K562 (cell line): ENCODE data around the gene TPGS1. TPM values are rescaled to one million over a fixed set of nuclear protein-coding genes. Genes with fewer than 3 reads are reported as not detected.
"Not testable (repeated sequence)": the region's sequence is repeated elsewhere in the genome, so short reads cannot be mapped to it uniquely, and the experiment has no call there.

Source experiments
- ATAC-seq: fragments of 200-7000 bp; cut with Tn5 transposase; 3 replicates; pipeline ENCODE4 v1.9.1; 2020; ENCODE audit warnings: moderate library complexity
- BruUV-seq: library from RNA; stranded (reverse); fragments of 400-500 nt; replicated peaks from 2 replicates; lab custom pipeline; 2021; lab: Mats Ljungman, UMichigan
- CTCF ChIA-PET: fragments of 300-600 bp; formaldehyde crosslinking; extraction: SDS; loops from one replicate; lab custom pipeline; 2021; ENCODE audit warnings: low intra/inter-chr PET ratio; lab: Yijun Ruan, JAX
- POLR2A ChIA-PET: fragments of 300-600, 350-650 bp; sonication (Branson Sonifier 250); formaldehyde crosslinking; extraction: SDS; loops from one replicate; lab custom pipeline; 2021; ENCODE audit warnings: antibody characterized with exemption, inconsistent platforms; lab: Yijun Ruan, JAX
- DNase-seq, 4 experiments: peaks; one replicate each; pipeline versions ENCODE4 v3.0.0 to v3.0.0-alpha.2; 2011 to 2018; ENCODE audit warnings: low spot score in 3 of 4, mixed read lengths in 3 of 4; ENCODE audit errors: extremely low read depth in 1 of 4
- FAIRE-seq: peaks from 2 replicates; lab custom pipeline; 2011; peaks lifted over from hg19 to GRCh38; lab: Jason Lieb, UNC
- H2AFZ ChIP-seq: 2 replicates; pipeline ENCODE4 v1.6.0; 2011; ENCODE audit warnings: low read depth, low read length, control low read depth, inconsistent platforms
- H3K27ac ChIP-seq: fragments of 200-600 bp; 3 replicates; pipeline ENCODE4 v1.8.0; 2011; ENCODE audit warnings: low read depth, mild to moderate bottlenecking, control low read depth, inconsistent platforms, low read length, moderate library complexity, mixed read lengths; ENCODE audit errors: extremely low read depth
- H3K27me3 ChIP-seq, 2 experiments: fragments of 300-600 bp in 1 of 2; 2 replicates in 1 of 2; 3 replicates in 1 of 2; pipeline versions ENCODE4 v1.6.0 to v1.8.0; 2011; ENCODE audit warnings: inconsistent platforms in 2 of 2, low read length in 2 of 2, mild to moderate bottlenecking in 1 of 2, mixed read lengths in 1 of 2, moderate library complexity in 1 of 2; ENCODE audit not compliant: control insufficient read depth in 2 of 2, insufficient read depth in 2 of 2
- H3K36me3 ChIP-seq: fragments of 300-600 bp; 3 replicates; pipeline ENCODE4 v1.8.0; 2011; ENCODE audit warnings: mild to moderate bottlenecking, low read length, inconsistent platforms; ENCODE audit not compliant: control insufficient read depth, insufficient read depth
- H3K4me1 ChIP-seq, 2 experiments: fragments of 200-600 bp in 1 of 2; replicated peaks in 1 of 2; 2 replicates in 1 of 2; 3 replicates in 1 of 2; pipeline versions ENCODE4 v1.5.1 to v1.8.0; 2011; ENCODE audit warnings: inconsistent platforms in 2 of 2, low read length in 2 of 2, mild to moderate bottlenecking in 1 of 2, mixed read lengths in 1 of 2, moderate library complexity in 1 of 2; ENCODE audit not compliant: control insufficient read depth in 2 of 2, insufficient read depth in 2 of 2
- H3K4me2 ChIP-seq: 2 replicates; pipeline ENCODE4 v1.6.1; 2011; ENCODE audit warnings: low read length, control low read depth, inconsistent platforms, mixed read lengths; ENCODE audit not compliant: insufficient read depth
- H3K4me3 ChIP-seq: fragments of 200-600 bp; sonication (generic), shearing (Covaris generic); 2 replicates; pipeline ENCODE4 v1.5.1; 2016; ENCODE audit warnings: control low read depth, inconsistent platforms
- H3K79me2 ChIP-seq: fragments of 200-600 bp; 3 replicates; pipeline ENCODE4 v1.8.0; 2011; ENCODE audit warnings: low read length, inconsistent platforms; ENCODE audit not compliant: control insufficient read depth, insufficient read depth
- H3K9ac ChIP-seq, 2 experiments: 2 replicates each; pipeline versions ENCODE4 v1.6.0 to v1.6.1; 2011; ENCODE audit warnings: low read depth in 2 of 2, low read length in 2 of 2, control low read depth in 1 of 2, inconsistent platforms in 1 of 2, mild to moderate bottlenecking in 1 of 2, mixed read lengths in 1 of 2; ENCODE audit not compliant: insufficient read depth in 1 of 2
- H3K9me1 ChIP-seq: one replicate; pipeline ENCODE4 v1.6.0; 2011; ENCODE audit warnings: inconsistent platforms, mild to moderate bottlenecking, low read length, moderate library complexity; ENCODE audit not compliant: control insufficient read depth, insufficient read depth
- H3K9me3 ChIP-seq: replicated peaks from 2 replicates; pipeline ENCODE4 v1.5.1; 2011; ENCODE audit warnings: low read depth, low read length, inconsistent platforms; ENCODE audit not compliant: control insufficient read depth, insufficient read depth
- H4K20me1 ChIP-seq: replicated peaks from 2 replicates; pipeline ENCODE4 v1.6.1; 2011; ENCODE audit warnings: low read length, inconsistent platforms, mixed read lengths; ENCODE audit not compliant: control insufficient read depth, insufficient read depth
- CTBP1 ChIP-seq: fragments of 450-650 bp; IDR thresholded peaks from 2 replicates; pipeline ENCODE4 v1.6.1; 2016; ENCODE audit warnings: borderline replicate concordance
- EHMT2 ChIP-seq: fragments of 450-650 bp; IDR thresholded peaks from 2 replicates; pipeline ENCODE4 v1.6.1; 2018; ENCODE audit warnings: antibody characterized with exemption
- FOXA1 ChIP-seq: fragments of 450-650 bp; IDR thresholded peaks from 2 replicates; pipeline ENCODE4 v1.6.1; 2016; ENCODE audit warnings: mild to moderate bottlenecking, borderline replicate concordance
- HDAC1 ChIP-seq, 2 experiments: fragments of 450-650 bp; IDR thresholded peaks; 2 replicates each; pipeline ENCODE4 v1.6.1; 2016 to 2017; ENCODE audit warnings: inconsistent platforms in 1 of 2, mild to moderate bottlenecking in 1 of 2, moderate library complexity in 1 of 2
- NR4A1 ChIP-seq, 2 experiments: fragments of 250-450 bp in 1 of 2; fragments of 450-650 bp in 1 of 2; sonication (Bioruptor Pico) in 1 of 2; IDR thresholded peaks; 2 replicates each; pipeline versions ENCODE4 v1.4.0 to v1.6.1; 2016 to 2020; ENCODE audit warnings: mild to moderate bottlenecking in 2 of 2, missing compliant biosample characterization in 1 of 2, missing genetic modification characterization in 1 of 2, moderate library complexity in 1 of 2
- TRIM24 ChIP-seq, 2 experiments: fragments of 450-650 bp; IDR thresholded peaks; 2 replicates each; pipeline ENCODE4 v1.6.1; 2016
- WHSC1 ChIP-seq: IDR thresholded peaks from one replicate; pipeline ENCODE4 v1.6.1; 2012; ENCODE audit warnings: low read length, control low read depth, inconsistent platforms
- ZNF224 ChIP-seq: sonication (generic); formaldehyde crosslinking; IDR thresholded peaks from 2 replicates; pipeline ENCODE4 v1.8.0; 2022; ENCODE audit warnings: mild to moderate bottlenecking, missing genetic modification reagents
- WGBS: fragments of 100-300 bp; shearing (Covaris generic); methylation state at CpG from one replicate; pipeline ENCODE4 v1.1.6; 2016; ENCODE audit warnings: low coverage, mixed read lengths; ENCODE audit not compliant: insufficient coverage; ENCODE audit errors: missing lambda C conversion rate; 5-methylcytosine and 5-hydroxymethylcytosine counted together
- in situ Hi-C: fragments of 300-500 bp; cut with MboI; formaldehyde crosslinking; loops from 4 replicates; pipeline ENCODE4 v1.15.0; 2018; ENCODE audit warnings: inconsistent platforms, mixed read lengths
- intact Hi-C: fragments of 100-400 bp; cut with micrococcal nuclease; formaldehyde crosslinking; loops from 2 replicates; pipeline ENCODE4 v1.14.2; 2022
- polyA plus RNA-seq, 8 experiments: library from polyadenylated mRNA; depleted of rRNA in 4 of 8; stranded (reverse) in 5 of 8; unstranded in 3 of 8; fragments of >200 nt; fragmentation: Nextera tagmentation in 2 of 8; fragmentation: Illumina TruSeq in 1 of 8; extraction: Ambion mirVana in 2 of 8; extraction: Trizol in 1 of 8; gene quantifications; 2 replicates each; pipeline versions ENCODE4 v1.2.1 to v1.2.3, GENCODE V29; 2011 to 2014; ENCODE audit warnings: inconsistent platforms in 1 of 8, missing spikeins in 1 of 8
- total RNA-seq, 7 experiments: library from RNA; depleted of rRNA in 6 of 7; stranded (reverse); fragments of >200 nt in 6 of 7; fragmentation: Illumina TruSeq in 2 of 7; extraction: Trizol in 2 of 7; gene quantifications; 2 replicates each; pipeline versions ENCODE4 v1.2.1 to v1.2.3, GENCODE V29; 2011 to 2021; ENCODE audit warnings: low replicate concordance in 1 of 7
- TF ChIP-seq, protein P1 (sequence below): fragments of 450-650 bp; IDR thresholded peaks from 2 replicates; pipeline ENCODE4 v1.7.1; 2018; ENCODE audit warnings: mild to moderate bottlenecking, low read depth; ENCODE audit not compliant: partially characterized antibody

TPGS1 gene
- total and polyA plus RNA-seq, 9 of the 15 experiments (the other 6 are each of a cell fraction or from before 2014, with no cell fraction given) = 0.30 to 31.6 (median 1.2) TPM; not detected in 2

DNA sequence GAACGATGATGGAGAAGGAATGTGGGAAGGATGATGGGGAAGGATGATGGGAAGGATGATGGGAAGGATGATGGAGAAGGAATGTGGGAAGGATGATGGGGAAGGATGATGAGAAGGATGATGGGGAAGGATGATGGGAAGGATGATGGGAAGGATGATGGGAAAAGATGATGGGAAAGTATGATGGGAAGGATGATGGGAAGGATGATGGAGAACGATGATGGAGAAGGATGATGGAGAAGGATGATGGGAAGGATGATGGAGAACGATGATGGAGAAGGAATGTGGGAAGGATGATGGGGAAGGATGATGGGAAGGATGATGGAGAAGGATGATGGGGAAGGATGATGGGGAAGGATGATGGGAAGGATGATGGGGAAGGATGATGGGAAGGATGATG is 26.2 kb upstream of the TPGS1 start:
- ATAC-seq, CTCF ChIA-PET, DNase-seq, H3K36me3 ChIP-seq, intact Hi-C loops, FAIRE-seq, H3K27ac ChIP-seq, H3K9ac ChIP-seq, H3K9me1 ChIP-seq, POLR2A ChIA-PET, H4K20me1 ChIP-seq, H3K4me2 ChIP-seq, H3K79me2 ChIP-seq, in situ Hi-C loops, H3K4me3 ChIP-seq, H3K9me3 ChIP-seq, BruUV-seq, H3K27me3 ChIP-seq, H2AFZ ChIP-seq: not testable (repeated sequence)
- 19% methylated on average over 3 of the region's 3 CpGs for WGBS
- H3K4me1 ChIP-seq = peaks cover 0 to 43% of the 10 kb centered on the region in 2 experiments; a peak in 2 of 5 replicates
- TF ChIP-seq HDAC1 (IDR thresholded peaks at IDR 0.05) (peak in 1 of 2 experiments; percentile 53; a peak in 1 of 4 replicates), ZNF224 (CRISPR knock-in tag) (0 out of 2 replicates have a peak, but pooled peaks have one; percentile 34), TRIM24 (IDR thresholded peaks at IDR 0.05) (peak in 1 of 2 experiments; percentile 89; a peak in 2 of 4 replicates)
- TF ChIP-seq, all 486 proteins: peak for 3; not testable (repeated sequence) for 483

- intact Hi-C loops (no loop called here), in situ Hi-C loops (no loop called here)
- no peaks in the 10 kb centered on the region for H3K9me1 ChIP-seq
- CTCF ChIA-PET = no interaction called here
- H3K79me2 ChIP-seq = peaks cover 4% of the 10 kb centered on the region; the same call in 1 of the 3 replicates
- H2AFZ ChIP-seq = no peak overlapping the region
- FAIRE-seq (no peak), DNase-seq (peak in 1 of 4 experiments; percentile 6), ATAC-seq (no peak)
- H3K27me3 ChIP-seq = peaks cover 0 to 9% of the 10 kb centered on the region in 2 experiments; a peak in 3 of 5 replicates
- POLR2A ChIA-PET = interaction anchor here (0.6 kb wide), 1 partner anchor 92 kb away, joined by 3 read pairs; no protein-coding TSS in a partner anchor
- H3K9me3 ChIP-seq = peaks cover 6% of the 10 kb centered on the region; the same call in 1 of the 2 replicates
- no peaks in the 10 kb centered on the region for H3K36me3 ChIP-seq
- H3K4me3 ChIP-seq = no peak overlapping the region
- H3K27ac ChIP-seq = no peak overlapping the region
- H3K4me1 ChIP-seq = peaks cover 5 to 49% of the 10 kb centered on the region in 2 experiments
- no peak overlapping the region for H3K9ac ChIP-seq
- H4K20me1 ChIP-seq = no peaks in the 10 kb centered on the region
- BruUV-seq = no TSS peak
- 29% methylated on average over 20 of the region's 20 CpGs for WGBS
- no peak overlapping the region for H3K4me2 ChIP-seq
- TF ChIP-seq WHSC1 (no peak), CTBP1 (no peak), FOXA1 (no peak), EHMT2 (0 out of 2 replicates have a peak, but pooled peaks have one; percentile 12), NR4A1 (CRISPR knock-in tag; IDR thresholded peaks at IDR 0.05) (no peak), NR4A1 (tag; IDR thresholded peaks at IDR 0.05) (no peak)
- TF ChIP-seq, protein P1, sequence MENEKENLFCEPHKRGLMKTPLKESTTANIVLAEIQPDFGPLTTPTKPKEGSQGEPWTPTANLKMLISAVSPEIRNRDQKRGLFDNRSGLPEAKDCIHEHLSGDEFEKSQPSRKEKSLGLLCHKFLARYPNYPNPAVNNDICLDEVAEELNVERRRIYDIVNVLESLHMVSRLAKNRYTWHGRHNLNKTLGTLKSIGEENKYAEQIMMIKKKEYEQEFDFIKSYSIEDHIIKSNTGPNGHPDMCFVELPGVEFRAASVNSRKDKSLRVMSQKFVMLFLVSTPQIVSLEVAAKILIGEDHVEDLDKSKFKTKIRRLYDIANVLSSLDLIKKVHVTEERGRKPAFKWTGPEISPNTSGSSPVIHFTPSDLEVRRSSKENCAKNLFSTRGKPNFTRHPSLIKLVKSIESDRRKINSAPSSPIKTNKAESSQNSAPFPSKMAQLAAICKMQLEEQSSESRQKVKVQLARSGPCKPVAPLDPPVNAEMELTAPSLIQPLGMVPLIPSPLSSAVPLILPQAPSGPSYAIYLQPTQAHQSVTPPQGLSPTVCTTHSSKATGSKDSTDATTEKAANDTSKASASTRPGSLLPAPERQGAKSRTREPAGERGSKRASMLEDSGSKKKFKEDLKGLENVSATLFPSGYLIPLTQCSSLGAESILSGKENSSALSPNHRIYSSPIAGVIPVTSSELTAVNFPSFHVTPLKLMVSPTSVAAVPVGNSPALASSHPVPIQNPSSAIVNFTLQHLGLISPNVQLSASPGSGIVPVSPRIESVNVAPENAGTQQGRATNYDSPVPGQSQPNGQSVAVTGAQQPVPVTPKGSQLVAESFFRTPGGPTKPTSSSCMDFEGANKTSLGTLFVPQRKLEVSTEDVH = no peak
Measured at GRCh38 chr19:482186-483041, 24.9 kb upstream of the TPGS1 start.
